OCI-LY3 (cell line): ENCODE measurements around the gene SUPV3L1.

Experiments used
- H2AFZ ChIP-seq: fragments of 200-600, 300-600 bp; shearing (Covaris generic); 2 replicates; pipeline ENCODE4 v1.6.0; 2014; ENCODE audit warnings: antibody characterized with exemption, low read depth, low read length
- H3K27ac ChIP-seq: fragments of 200-600, 300-600 bp; sonication (generic); 2 replicates; pipeline ENCODE4 v1.5.1; 2014; ENCODE audit warnings: mild to moderate bottlenecking, low read length, moderate library complexity, mixed read lengths
- H3K27me3 ChIP-seq: fragments of 200-600, 300-600 bp; sonication (generic); 2 replicates; pipeline ENCODE4 v1.6.1; 2014; ENCODE audit warnings: low read depth, low read length, mixed read lengths
- H3K36me3 ChIP-seq: fragments of 200-600, 300-600 bp; sonication (generic); replicated peaks from 2 replicates; pipeline ENCODE3; 2014; ENCODE audit warnings: low read depth, low read length, mixed read lengths
- H3K4me1 ChIP-seq: fragments of 300-600, 200-600 bp; sonication (generic); 2 replicates; pipeline ENCODE4 v1.6.1; 2014; ENCODE audit warnings: low read length, mixed read lengths
- H3K4me2 ChIP-seq: fragments of 200-600, 300-600 bp; sonication (generic); 2 replicates; pipeline ENCODE4 v1.6.1; 2014; ENCODE audit warnings: low read length, mixed read lengths
- H3K4me3 ChIP-seq: fragments of 300-600, 200-600 bp; sonication (generic); 2 replicates; pipeline ENCODE4 v1.5.1; 2014; ENCODE audit warnings: antibody characterized with exemption, mild to moderate bottlenecking, low read length, moderate library complexity
- H3K79me2 ChIP-seq: fragments of 300-600, 200-600 bp; shearing (Covaris generic); 2 replicates; pipeline ENCODE4 v1.6.1; 2014; ENCODE audit warnings: mild to moderate bottlenecking, low read length, mixed read lengths
- H3K9ac ChIP-seq: fragments of 300-600, 200-600 bp; shearing (Covaris generic); 2 replicates; pipeline ENCODE4 v1.6.0; 2014; ENCODE audit warnings: mild to moderate bottlenecking, low read length, moderate library complexity
- H3K9me3 ChIP-seq: fragments of 200-600, 300-600 bp; shearing (Covaris generic); 2 replicates; pipeline ENCODE4 v1.6.1; 2014; ENCODE audit warnings: low read length, mixed read lengths; ENCODE audit not compliant: insufficient read depth
- H4K20me1 ChIP-seq: fragments of 200-600, 300-600 bp; sonication (generic); 2 replicates; pipeline ENCODE4 v1.6.1; 2016; ENCODE audit warnings: low read length, mixed read lengths; ENCODE audit not compliant: insufficient read depth
- EZH2phosphoT487 ChIP-seq: fragments of 200-600 bp; shearing (Covaris generic); IDR thresholded peaks from 2 replicates; pipeline ENCODE4 v1.6.1; 2018; ENCODE audit warnings: antibody characterized with exemption, mixed run types, low read depth
- TF ChIP-seq, protein P1 (sequence below): fragments of 200-600, 300-600 bp; sonication (generic); IDR thresholded peaks from 2 replicates; pipeline ENCODE4 v1.5.1; 2014; ENCODE audit warnings: antibody characterized with exemption, low read length, low read depth

SUPV3L1 gene

DNA sequence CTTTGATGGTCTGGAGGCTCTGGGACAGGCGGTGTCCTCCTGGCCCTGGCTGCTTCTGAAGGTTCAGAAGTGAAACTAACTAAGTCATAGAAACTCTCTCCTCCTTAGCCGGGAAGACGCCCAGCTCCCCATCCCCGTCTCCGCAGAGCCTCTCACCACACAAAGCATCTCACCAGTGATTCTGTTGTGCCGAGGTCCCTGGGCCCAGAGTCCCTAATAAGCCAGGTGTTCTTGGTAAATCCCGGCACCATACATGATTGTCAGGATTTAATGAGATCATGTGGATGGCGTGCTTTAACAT lies 49.5 kb downstream of the SUPV3L1 start:
- H3K79me2 ChIP-seq: no peaks in the 10 kb centered on the region
- peak overlapping the region; percentile 87 for H2AFZ ChIP-seq
- H3K9me3 ChIP-seq: no peaks in the 10 kb centered on the region
- no peak overlapping the region for H3K9ac ChIP-seq
- H3K4me1 ChIP-seq: peaks cover 8% of the 10 kb centered on the region
- no peak overlapping the region for H3K27ac ChIP-seq
- H3K27me3 ChIP-seq: no peaks in the 10 kb centered on the region
- no peaks in the 10 kb centered on the region for H4K20me1 ChIP-seq
- TF ChIP-seq, protein P1, sequence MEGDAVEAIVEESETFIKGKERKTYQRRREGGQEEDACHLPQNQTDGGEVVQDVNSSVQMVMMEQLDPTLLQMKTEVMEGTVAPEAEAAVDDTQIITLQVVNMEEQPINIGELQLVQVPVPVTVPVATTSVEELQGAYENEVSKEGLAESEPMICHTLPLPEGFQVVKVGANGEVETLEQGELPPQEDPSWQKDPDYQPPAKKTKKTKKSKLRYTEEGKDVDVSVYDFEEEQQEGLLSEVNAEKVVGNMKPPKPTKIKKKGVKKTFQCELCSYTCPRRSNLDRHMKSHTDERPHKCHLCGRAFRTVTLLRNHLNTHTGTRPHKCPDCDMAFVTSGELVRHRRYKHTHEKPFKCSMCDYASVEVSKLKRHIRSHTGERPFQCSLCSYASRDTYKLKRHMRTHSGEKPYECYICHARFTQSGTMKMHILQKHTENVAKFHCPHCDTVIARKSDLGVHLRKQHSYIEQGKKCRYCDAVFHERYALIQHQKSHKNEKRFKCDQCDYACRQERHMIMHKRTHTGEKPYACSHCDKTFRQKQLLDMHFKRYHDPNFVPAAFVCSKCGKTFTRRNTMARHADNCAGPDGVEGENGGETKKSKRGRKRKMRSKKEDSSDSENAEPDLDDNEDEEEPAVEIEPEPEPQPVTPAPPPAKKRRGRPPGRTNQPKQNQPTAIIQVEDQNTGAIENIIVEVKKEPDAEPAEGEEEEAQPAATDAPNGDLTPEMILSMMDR: no peak
- TF ChIP-seq EZH2phosphoT487: no peak
- peak overlapping the region; percentile 45 for H3K4me3 ChIP-seq
- H3K4me2 ChIP-seq: peak overlapping the region; percentile 55
- H3K36me3 ChIP-seq: no peaks in the 10 kb centered on the region

DNA sequence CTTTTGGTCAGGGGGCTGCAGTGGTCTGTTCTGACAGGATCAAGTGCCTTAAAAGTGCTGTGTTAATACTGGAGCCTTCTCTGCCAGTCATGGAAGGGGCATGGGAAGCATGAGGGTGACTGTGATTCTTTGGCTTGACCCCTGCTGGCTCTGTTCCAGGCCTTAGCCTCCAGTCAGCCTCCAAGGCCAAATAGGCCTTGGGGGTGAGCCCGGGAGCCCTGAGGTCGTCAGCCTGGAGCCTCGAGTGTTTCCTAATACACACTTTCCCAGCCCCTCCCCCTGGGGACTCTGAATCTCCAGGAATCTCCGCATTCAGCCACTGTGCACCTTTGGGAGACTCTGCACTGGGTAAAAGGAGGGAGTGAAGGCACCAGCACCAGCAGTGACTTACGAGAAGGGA lies 50.1 kb downstream of the SUPV3L1 start:
- peaks cover 8% of the 10 kb centered on the region for H3K4me1 ChIP-seq
- H3K4me2 ChIP-seq: no peak overlapping the region
- TF ChIP-seq, protein P1: no peak
- no peak for TF ChIP-seq EZH2phosphoT487
- no peak overlapping the region for H3K27ac ChIP-seq
- no peak overlapping the region for H3K4me3 ChIP-seq
- no peaks in the 10 kb centered on the region for H4K20me1 ChIP-seq
- no peak overlapping the region for H2AFZ ChIP-seq
- H3K36me3 ChIP-seq: no peaks in the 10 kb centered on the region
- H3K27me3 ChIP-seq: no peaks in the 10 kb centered on the region
- no peaks in the 10 kb centered on the region for H3K79me2 ChIP-seq
- H3K9me3 ChIP-seq: no peaks in the 10 kb centered on the region
- no peak overlapping the region for H3K9ac ChIP-seq

DNA sequence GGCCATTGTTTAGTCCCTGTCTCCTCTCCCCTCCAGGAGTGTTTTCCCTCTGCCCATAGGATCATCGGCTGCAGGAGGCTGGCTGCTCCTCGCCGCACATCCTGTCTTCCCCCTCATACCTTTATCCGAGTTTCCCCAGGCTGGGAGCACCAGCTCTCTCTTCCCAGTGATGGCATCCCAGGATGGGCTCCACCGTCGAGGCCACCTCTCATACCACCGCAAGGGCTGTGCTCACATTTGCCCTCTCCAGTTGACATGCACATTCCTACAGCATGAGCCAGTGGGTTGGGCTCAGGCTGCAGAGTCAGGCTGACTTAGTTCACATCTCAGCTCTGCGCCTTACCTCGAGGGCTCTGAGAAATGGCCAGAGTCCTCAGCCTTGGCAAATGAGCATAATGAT lies 52.2 kb downstream of the SUPV3L1 start:
- TF ChIP-seq, protein P1: no peak
- TF ChIP-seq EZH2phosphoT487: no peak
- H3K27ac ChIP-seq: no peak overlapping the region
- H3K9me3 ChIP-seq: no peaks in the 10 kb centered on the region
- no peak overlapping the region for H2AFZ ChIP-seq
- no peak overlapping the region for H3K4me3 ChIP-seq
- no peaks in the 10 kb centered on the region for H3K79me2 ChIP-seq
- no peak overlapping the region for H3K4me2 ChIP-seq
- H3K9ac ChIP-seq: no peak overlapping the region
- H3K27me3 ChIP-seq: no peaks in the 10 kb centered on the region
- H3K36me3 ChIP-seq: no peaks in the 10 kb centered on the region
- no peaks in the 10 kb centered on the region for H4K20me1 ChIP-seq
- peaks cover 8% of the 10 kb centered on the region for H3K4me1 ChIP-seq

DNA sequence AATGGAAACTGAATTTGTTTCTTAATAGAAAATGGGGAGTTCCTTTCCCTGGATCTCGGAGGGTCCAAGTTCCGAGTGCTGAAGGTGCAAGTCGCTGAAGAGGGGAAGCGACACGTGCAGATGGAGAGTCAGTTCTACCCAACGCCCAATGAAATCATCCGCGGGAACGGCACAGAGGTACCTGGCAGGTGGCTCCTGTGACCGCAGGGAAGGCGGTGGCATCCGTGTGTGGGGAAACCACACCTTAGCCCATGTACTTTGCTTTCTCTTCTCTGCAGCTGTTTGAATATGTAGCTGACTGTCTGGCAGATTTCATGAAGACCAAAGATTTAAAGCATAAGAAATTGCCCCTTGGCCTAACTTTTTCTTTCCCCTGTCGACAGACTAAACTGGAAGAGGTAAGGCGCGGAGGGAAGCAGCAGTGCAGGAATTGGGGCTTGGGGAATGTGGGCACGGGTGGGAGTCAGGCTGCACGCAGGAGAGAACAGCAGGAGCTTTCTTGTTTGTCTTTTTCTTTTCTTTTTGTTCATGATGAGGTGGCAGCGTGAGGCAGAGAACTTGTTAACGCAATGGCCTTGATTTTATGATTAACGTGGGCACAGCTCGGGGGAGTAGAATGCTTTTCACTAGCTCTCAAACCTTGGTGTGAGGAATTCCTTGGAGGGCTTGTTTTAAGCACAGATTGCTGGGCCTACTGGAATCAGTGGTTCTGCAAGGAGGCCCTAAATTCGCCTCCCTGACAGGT lies 52.9 kb downstream of the SUPV3L1 start:
- Histone ChIP-seq H2AFZ (no peak overlapping the region), H3K4me1 (peaks cover 8% of the 10 kb centered on the region), H3K27me3 (no peaks in the 10 kb centered on the region), H3K9me3 (no peaks in the 10 kb centered on the region), H3K27ac (no peak overlapping the region), H4K20me1 (no peaks in the 10 kb centered on the region), H3K79me2 (no peaks in the 10 kb centered on the region), H3K4me2 (no peak overlapping the region), H3K9ac (no peak overlapping the region), H3K36me3 (no peaks in the 10 kb centered on the region), H3K4me3 (no peak overlapping the region)
- TF ChIP-seq, protein P1: no peak
- no peak for TF ChIP-seq EZH2phosphoT487
